K562 (cell line): ENCODE measurements around the gene NR3C2.

Experiments
- CBFA2T3 ChIP-seq: fragments of 450-650 bp; IDR thresholded peaks from 2 replicates; pipeline ENCODE4 v1.6.1; 2017
- POLR2H ChIP-seq: IDR thresholded peaks from 2 replicates; pipeline ENCODE4 v1.6.1; 2016; ENCODE audit warnings: missing genetic modification characterization, low read depth, mild to moderate bottlenecking, control low read depth, missing compliant biosample characterization, moderate library complexity
- ZEB2 ChIP-seq: fragments of 450-650 bp; IDR thresholded peaks from 2 replicates; pipeline ENCODE4 v1.6.1; 2016
- TF ChIP-seq, protein P1 (sequence below), 3 experiments: IDR thresholded peaks in 2 of 3; conservative IDR thresholded peaks in 1 of 3; 2 replicates each; pipeline ENCODE4 v1.5.1; 2011 to 2012; ENCODE audit warnings: low read length in 3 of 3, mild to moderate bottlenecking in 3 of 3, control low read depth in 2 of 3, improper control_type of control experiment in 1 of 3, inconsistent platforms in 1 of 3, low read depth in 1 of 3, mixed read lengths in 1 of 3, moderate library complexity in 1 of 3; ENCODE audit not compliant: insufficient read depth in 2 of 3

DNA sequence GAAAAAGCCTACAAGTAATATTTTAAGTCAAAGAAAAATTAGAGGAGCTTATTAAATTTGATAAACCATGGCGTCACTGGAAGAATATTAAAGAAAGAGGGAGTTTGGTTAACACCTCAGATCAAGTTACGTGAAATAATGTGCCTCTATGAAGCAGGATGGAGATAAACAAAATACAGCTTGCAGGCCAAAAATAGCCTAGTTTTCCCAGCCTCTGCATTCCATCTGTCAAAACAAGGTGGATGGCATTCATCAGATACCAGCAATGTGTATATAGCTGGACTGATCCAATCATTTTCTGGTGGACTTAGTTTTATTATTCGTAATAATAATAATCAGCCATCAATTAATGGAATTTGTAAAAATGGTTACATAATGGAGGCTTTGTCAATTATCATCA, 230.7 kb downstream of the NR3C2 start:
- no peak for TF ChIP-seq POLR2H (tag)
- no peak for TF ChIP-seq ZEB2
- TF ChIP-seq, protein P1, sequence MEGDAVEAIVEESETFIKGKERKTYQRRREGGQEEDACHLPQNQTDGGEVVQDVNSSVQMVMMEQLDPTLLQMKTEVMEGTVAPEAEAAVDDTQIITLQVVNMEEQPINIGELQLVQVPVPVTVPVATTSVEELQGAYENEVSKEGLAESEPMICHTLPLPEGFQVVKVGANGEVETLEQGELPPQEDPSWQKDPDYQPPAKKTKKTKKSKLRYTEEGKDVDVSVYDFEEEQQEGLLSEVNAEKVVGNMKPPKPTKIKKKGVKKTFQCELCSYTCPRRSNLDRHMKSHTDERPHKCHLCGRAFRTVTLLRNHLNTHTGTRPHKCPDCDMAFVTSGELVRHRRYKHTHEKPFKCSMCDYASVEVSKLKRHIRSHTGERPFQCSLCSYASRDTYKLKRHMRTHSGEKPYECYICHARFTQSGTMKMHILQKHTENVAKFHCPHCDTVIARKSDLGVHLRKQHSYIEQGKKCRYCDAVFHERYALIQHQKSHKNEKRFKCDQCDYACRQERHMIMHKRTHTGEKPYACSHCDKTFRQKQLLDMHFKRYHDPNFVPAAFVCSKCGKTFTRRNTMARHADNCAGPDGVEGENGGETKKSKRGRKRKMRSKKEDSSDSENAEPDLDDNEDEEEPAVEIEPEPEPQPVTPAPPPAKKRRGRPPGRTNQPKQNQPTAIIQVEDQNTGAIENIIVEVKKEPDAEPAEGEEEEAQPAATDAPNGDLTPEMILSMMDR (IDR thresholded peaks at IDR 0.05 in 2 of 3, conservative IDR thresholded peaks at IDR 0.05 in 1 of 3; ENCODE audit: insufficient read depth in 2 of 3, low read depth in 1 of 3, low read length in 3 of 3) = no peak
- no peak for TF ChIP-seq CBFA2T3
